ENCODE results near the gene ENPP1.

The ENPP1 gene

DNA sequence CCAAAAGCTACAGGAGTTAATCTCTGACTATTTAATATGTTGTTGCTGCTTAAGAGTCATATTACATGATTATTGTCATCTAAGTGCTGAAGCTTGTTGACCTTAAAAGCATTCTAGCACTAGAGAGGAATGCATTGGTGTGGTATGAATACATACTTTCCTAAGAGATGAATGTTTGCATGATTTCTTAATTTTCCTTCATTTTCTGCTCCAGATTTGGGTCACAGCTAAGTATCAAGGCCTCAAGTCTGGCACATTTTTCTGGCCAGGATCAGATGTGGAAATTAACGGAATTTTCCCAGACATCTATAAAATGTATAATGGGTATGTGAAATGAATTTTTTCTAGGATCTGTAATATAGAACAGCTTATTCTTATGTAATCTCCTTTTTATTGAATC is 53.6 kb downstream of the ENPP1 start:
- DNase-seq (ENCODE audit: low spot score) = no peak
- H3K27ac ChIP-seq = no peak overlapping the region
- no peak overlapping the region for H3K4me3 ChIP-seq
- no peak for TF ChIP-seq CTCF (IDR thresholded peaks at IDR 0.05)

GRCh38 chr6:131862476-131862875 is 54.7 kb downstream of the ENPP1 start:
- H3K27ac ChIP-seq = no peak overlapping the region
- no peak for TF ChIP-seq CTCF (IDR thresholded peaks at IDR 0.05)
- H3K4me3 ChIP-seq = no peak overlapping the region
- no peak for DNase-seq (ENCODE audit: low spot score)

GRCh38 chr6:131867744-131868143 is 59.9 kb downstream of the ENPP1 start:
- Histone ChIP-seq H3K4me3 (no peak overlapping the region), H3K27ac (no peak overlapping the region)
- DNase-seq (ENCODE audit: low spot score) = no peak
- no peak for TF ChIP-seq CTCF (IDR thresholded peaks at IDR 0.05)

DNA sequence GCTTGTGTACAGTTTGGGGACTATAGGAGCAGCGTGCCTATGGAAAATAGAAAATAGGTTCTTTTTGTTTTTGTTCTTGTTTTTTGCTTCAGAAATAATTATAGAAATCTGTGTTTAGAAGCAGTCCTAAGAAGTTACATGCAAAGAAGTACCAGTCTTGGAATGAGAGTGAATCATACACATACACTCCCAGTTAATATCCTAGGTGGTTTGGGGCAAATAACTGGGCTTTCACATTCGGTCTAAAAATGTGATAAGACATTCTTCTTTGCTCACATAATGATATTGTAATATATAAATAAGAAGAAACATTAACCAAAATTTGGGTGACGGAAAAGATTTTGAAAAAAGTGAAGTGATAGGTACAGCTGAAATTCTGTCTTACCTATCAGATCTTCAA is 61.0 kb downstream of the ENPP1 start:
- DNase-seq (ENCODE audit: low spot score) = no peak
- Histone ChIP-seq H3K27ac (no peak overlapping the region), H3K4me3 (no peak overlapping the region)
- no peak for TF ChIP-seq CTCF (IDR thresholded peaks at IDR 0.05)

- Histone ChIP-seq H3K4me3 (no peak overlapping the region), H3K27ac (no peak overlapping the region)
- no peak for DNase-seq (ENCODE audit: low spot score)
- TF ChIP-seq CTCF (IDR thresholded peaks at IDR 0.05) = no peak
Measured at GRCh38 chr6:131875647-131876046, 67.8 kb downstream of the ENPP1 start.

- no peak for DNase-seq (ENCODE audit: low spot score)
- Histone ChIP-seq H3K27ac (no peak overlapping the region), H3K4me3 (no peak overlapping the region)
- no peak for TF ChIP-seq CTCF (IDR thresholded peaks at IDR 0.05)
Measured at GRCh38 chr6:131876545-131876944, 68.7 kb downstream of the ENPP1 start.

GRCh38 chr6:131877999-131878789 is 70.4 kb downstream of the ENPP1 start:
- no peak for DNase-seq (ENCODE audit: low spot score)
- H3K27ac ChIP-seq = no peak overlapping the region
- TF ChIP-seq CTCF (IDR thresholded peaks at IDR 0.05) = no peak
- H3K4me3 ChIP-seq = no peak overlapping the region
